Fibroblast of lung (primary cell): ENCODE results near the gene DNHD1. TPM values are rescaled to one million over a fixed set of nuclear protein-coding genes. Genes with fewer than 3 reads are reported as not detected.
A peak's percentile ranks its signal among the peaks of the same experiment; 100 is the strongest.

Source experiments
- DNase-seq, 2 donors: peaks; one replicate each; pipeline versions ENCODE4 v3.0.0 to v3.0.0-alpha.2; 2010; ENCODE audit warnings: low read depth in 2 of 2
- H2AFZ ChIP-seq: 2 replicates; pipeline ENCODE4 v1.5.1; 2012; ENCODE audit warnings: low read length, control low read depth, inconsistent platforms
- H3K27ac ChIP-seq: 2 replicates; pipeline ENCODE4 v1.5.1; 2011; ENCODE audit warnings: low read length, control low read depth; ENCODE audit not compliant: insufficient read depth
- H3K27me3 ChIP-seq: 2 replicates; pipeline ENCODE4 v1.5.1; 2011; ENCODE audit warnings: mild to moderate bottlenecking, low read length; ENCODE audit not compliant: control insufficient read depth, insufficient read depth
- H3K36me3 ChIP-seq: 2 replicates; pipeline ENCODE4 v1.5.1; 2011; ENCODE audit warnings: low read length; ENCODE audit not compliant: control insufficient read depth, insufficient read depth
- H3K4me1 ChIP-seq: 2 replicates; pipeline ENCODE4 v1.5.1; 2011; ENCODE audit warnings: low read length; ENCODE audit not compliant: control insufficient read depth, insufficient read depth; ENCODE audit errors: extremely low read depth
- H3K4me2 ChIP-seq: 2 replicates; pipeline ENCODE4 v1.5.1; 2011; ENCODE audit warnings: low read length, control low read depth; ENCODE audit not compliant: insufficient read depth; ENCODE audit errors: extremely low read depth
- H3K4me3 ChIP-seq, 4 experiments: fragments of 200-600 bp in 1 of 4; sonication (generic) in 1 of 4; replicated peaks in 1 of 4; 2 replicates each; pipeline ENCODE4 v1.5.1; 2011 to 2016; ENCODE audit warnings: low read length in 4 of 4, low read depth in 3 of 4, mild to moderate bottlenecking in 3 of 4, control low read depth in 2 of 4, inconsistent platforms in 1 of 4, mixed read lengths in 1 of 4; ENCODE audit not compliant: insufficient read depth in 1 of 4; ENCODE audit errors: control extremely low read depth in 1 of 4
- H3K79me2 ChIP-seq: 2 replicates; pipeline ENCODE4 v1.5.1; 2012; ENCODE audit warnings: mild to moderate bottlenecking, low read length, inconsistent platforms; ENCODE audit not compliant: control insufficient read depth, insufficient read depth
- H3K9ac ChIP-seq: 2 replicates; pipeline ENCODE4 v1.5.1; 2011; ENCODE audit warnings: mild to moderate bottlenecking, low read length, control low read depth; ENCODE audit not compliant: insufficient read depth
- H3K9me3 ChIP-seq: 2 replicates; pipeline ENCODE4 v1.5.1; 2012; ENCODE audit warnings: low read depth, low read length; ENCODE audit not compliant: control insufficient read depth, insufficient read depth
- H4K20me1 ChIP-seq: 2 replicates; pipeline ENCODE4 v1.5.1; 2011; ENCODE audit warnings: low read length; ENCODE audit not compliant: control insufficient read depth, insufficient read depth; ENCODE audit errors: extremely low read depth
- EZH2 ChIP-seq: IDR thresholded peaks from 2 replicates; pipeline ENCODE4 v1.5.1; 2012; ENCODE audit warnings: low read length, control low read depth, mild to moderate bottlenecking; ENCODE audit errors: missing control alignments
- polyA minus RNA-seq: library from RNA; depleted of rRNA, polyadenylated mRNA; stranded (reverse); fragments of >200 nt; gene quantifications from 2 replicates; pipeline ENCODE4 v1.2.3, GENCODE V29; 2011; ENCODE audit warnings: low replicate concordance
- polyA plus RNA-seq, 2 donors: library from polyadenylated mRNA; depleted of rRNA in 1 of 2; stranded (reverse) in 1 of 2; unstranded in 1 of 2; fragments of >200 nt; gene quantifications; 2 replicates each; pipeline ENCODE4 v1.2.1, GENCODE V29; 2011 to 2012; ENCODE audit warnings: missing spikeins in 1 of 2
- total RNA-seq: library from RNA; depleted of rRNA; stranded (reverse); fragments of >200 nt; gene quantifications from 2 replicates; pipeline ENCODE4 v1.2.1, GENCODE V29; 2014
- TF ChIP-seq, protein P1 (sequence below), 2 donors: IDR thresholded peaks in 1 of 2; conservative IDR thresholded peaks in 1 of 2; 1 replicate in 1 of 2; 2 replicates in 1 of 2; pipeline ENCODE4 v1.5.1; 2011 to 2012; ENCODE audit warnings: low read length in 2 of 2, control low read depth in 1 of 2, inconsistent platforms in 1 of 2, low read depth in 1 of 2, mild to moderate bottlenecking in 1 of 2

Gene DNHD1, protein sequence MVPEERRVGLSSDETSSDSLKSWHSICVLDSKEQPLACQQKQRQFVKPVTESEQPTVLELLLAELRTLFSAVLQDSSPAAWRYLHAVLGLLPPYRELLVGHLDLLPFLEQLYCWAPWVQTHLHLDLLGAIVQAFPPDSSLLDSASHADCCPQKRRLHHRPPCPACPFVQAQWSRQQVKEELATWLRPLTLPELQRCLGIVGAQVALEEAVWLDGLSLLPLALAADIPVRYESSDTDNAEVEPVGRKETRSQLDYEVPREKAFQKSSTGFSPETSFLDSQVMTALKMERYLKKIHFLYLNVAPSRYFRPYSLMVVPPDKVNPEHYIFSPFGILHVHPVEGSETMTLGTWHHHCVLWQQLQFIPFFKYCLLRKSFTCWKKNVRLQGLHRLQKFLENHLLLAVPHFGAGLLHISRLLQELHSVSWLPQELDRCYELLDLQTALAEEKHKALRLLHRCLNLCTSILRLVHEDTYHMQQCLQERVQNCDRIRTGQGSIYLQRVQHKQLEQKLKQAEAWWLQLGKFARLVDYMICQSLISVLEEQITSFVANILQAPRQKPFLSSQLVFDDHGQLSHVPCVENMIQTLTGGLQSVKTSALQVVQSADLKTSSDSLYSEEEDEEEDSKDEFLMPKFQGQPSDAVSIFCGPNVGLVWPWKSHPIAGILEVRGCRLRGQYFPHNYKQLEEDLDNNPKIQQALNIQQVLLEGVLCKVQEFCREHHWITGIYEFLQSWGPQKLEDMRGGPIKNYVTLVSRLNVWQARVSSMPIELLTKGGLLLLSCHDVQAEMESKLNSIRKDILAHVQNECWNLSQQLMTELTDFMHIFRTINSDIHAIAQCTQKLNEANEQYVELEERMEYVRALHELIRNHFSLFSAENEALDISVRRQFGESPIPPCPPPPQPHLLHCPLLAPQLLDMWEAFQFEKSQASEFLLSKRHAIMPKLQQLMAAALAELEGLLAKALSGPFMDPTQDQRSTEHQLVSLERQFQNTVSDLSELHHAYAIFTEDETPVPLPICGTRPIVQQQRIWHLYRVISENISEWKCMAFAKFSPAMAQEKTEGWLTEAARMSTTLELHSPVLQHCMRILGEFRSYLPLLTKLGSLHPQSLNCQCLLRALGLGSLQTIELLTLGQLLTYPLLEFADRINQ (N-terminal part only)
- 7.2 and 14.7 TPM in 2 replicates for total RNA-seq
- polyA plus RNA-seq = 2.2 and 2.6 TPM in 2 replicates
- polyA plus RNA-seq (2012) = 2.0 and 2.2 TPM in 2 replicates
- polyA minus RNA-seq = 23.3 and 25.6 TPM in 2 replicates

DNA sequence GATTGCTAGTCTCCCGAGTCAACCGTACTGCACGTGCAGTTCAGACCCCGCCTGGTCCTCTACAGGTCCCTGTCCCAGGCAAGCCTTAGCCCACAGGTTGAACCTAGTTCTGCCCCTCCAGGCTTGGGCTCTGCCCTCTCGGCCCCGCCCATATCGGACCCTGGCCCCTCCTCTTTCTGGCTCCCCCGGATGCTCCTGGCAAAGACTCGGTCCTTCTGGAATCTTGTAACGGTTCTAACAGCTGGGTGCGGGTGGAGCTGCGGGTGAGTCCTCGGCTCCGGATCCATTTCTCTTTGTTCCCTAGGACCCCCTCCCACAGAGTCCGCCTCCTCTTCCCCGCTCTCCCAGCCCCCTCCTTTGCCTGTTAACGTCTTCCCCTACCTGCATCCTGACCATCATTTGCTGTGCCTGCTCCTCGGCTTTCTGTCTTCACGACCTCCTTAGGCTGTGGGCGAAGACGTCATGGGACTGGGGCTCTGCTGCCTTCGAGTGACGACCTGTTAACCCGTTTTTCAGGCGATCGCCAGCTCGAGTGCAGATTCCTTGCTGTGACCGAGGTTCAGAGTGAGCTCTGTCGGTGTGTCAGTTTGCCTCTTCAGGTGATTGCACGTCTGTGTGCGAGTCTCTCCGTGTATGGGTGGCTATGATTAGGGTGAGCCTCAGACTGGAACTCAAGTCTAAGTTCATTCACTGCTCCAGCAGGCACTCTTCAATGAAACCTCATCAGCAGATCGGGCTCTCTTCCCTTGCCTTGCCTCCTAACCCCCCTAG lies at the start of gene DNHD1:
TSS of gene DNHD1 (plus strand) at position 212 of the 771 bp plus-strand sequence. CDS start 936 bp downstream, outside the sequence.
- Histone ChIP-seq H3K4me1 (peaks cover 2% of the 10 kb centered on the region), H3K9me3 (no peaks in the 10 kb centered on the region), H3K27ac (peak within 1 kb of the TSS; percentile 59), H3K4me2 (peak within 1 kb of the TSS; percentile 84), H3K79me2 (no peaks in the 10 kb centered on the region), H3K27me3 (no peaks in the 10 kb centered on the region), H3K36me3 (peaks cover 5% of the 10 kb centered on the region), H3K9ac (peak within 1 kb of the TSS; percentile 1), H2AFZ (peak within 1 kb of the TSS; percentile 27), H3K4me3 (peak within 1 kb of the TSS in 2 of 4 experiments; percentile 36 to 38), H4K20me1 (no peaks in the 10 kb centered on the region)
- DNase-seq = peak in 1 of 2 donors; percentile 24
- TF ChIP-seq, protein P1, sequence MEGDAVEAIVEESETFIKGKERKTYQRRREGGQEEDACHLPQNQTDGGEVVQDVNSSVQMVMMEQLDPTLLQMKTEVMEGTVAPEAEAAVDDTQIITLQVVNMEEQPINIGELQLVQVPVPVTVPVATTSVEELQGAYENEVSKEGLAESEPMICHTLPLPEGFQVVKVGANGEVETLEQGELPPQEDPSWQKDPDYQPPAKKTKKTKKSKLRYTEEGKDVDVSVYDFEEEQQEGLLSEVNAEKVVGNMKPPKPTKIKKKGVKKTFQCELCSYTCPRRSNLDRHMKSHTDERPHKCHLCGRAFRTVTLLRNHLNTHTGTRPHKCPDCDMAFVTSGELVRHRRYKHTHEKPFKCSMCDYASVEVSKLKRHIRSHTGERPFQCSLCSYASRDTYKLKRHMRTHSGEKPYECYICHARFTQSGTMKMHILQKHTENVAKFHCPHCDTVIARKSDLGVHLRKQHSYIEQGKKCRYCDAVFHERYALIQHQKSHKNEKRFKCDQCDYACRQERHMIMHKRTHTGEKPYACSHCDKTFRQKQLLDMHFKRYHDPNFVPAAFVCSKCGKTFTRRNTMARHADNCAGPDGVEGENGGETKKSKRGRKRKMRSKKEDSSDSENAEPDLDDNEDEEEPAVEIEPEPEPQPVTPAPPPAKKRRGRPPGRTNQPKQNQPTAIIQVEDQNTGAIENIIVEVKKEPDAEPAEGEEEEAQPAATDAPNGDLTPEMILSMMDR (conservative IDR thresholded peaks at IDR 0.05 in 1 of 2, IDR thresholded peaks at IDR 0.05 in 1 of 2; ENCODE audit: low read depth in 1 of 2, low read length in 2 of 2) = no peak
- TF ChIP-seq EZH2 = no peak

DNA sequence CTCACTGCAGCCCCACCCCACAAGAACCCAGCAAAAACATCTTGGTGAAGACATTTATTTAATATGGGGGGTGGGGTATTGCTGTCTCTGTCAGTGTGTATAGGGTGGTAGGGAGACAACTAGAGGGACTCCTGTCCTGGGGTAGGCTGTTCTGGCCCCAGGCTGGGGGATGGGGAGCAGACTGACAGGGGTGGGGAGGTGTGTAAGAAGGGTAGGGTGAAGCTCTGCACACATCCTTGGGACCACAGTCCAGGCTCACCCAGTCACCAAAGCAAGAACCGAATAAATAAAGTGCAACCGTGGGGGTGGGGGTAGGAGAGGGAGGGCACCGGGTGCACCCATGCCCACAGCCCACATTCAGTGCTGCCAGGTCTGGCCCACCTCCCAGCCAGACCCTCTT lies 48.5 kb upstream of the DNHD1 start:
- Histone ChIP-seq H3K36me3 (peaks cover 11% of the 10 kb centered on the region), H3K27ac (no peak overlapping the region), H3K27me3 (no peaks in the 10 kb centered on the region), H3K4me3 (no peak overlapping the region), H3K79me2 (no peaks in the 10 kb centered on the region), H3K9ac (no peak overlapping the region), H2AFZ (no peak overlapping the region), H3K4me2 (no peak overlapping the region), H3K4me1 (no peaks in the 10 kb centered on the region), H3K9me3 (no peaks in the 10 kb centered on the region), H4K20me1 (no peaks in the 10 kb centered on the region)
- TF ChIP-seq, protein P1 (conservative IDR thresholded peaks at IDR 0.05 in 1 of 2, IDR thresholded peaks at IDR 0.05 in 1 of 2; ENCODE audit: low read depth in 1 of 2, low read length in 2 of 2) = no peak
- no peak for TF ChIP-seq EZH2
- DNase-seq = no peak
